ENCODE data around the gene FRMD4A.

FRMD4A gene

DNA sequence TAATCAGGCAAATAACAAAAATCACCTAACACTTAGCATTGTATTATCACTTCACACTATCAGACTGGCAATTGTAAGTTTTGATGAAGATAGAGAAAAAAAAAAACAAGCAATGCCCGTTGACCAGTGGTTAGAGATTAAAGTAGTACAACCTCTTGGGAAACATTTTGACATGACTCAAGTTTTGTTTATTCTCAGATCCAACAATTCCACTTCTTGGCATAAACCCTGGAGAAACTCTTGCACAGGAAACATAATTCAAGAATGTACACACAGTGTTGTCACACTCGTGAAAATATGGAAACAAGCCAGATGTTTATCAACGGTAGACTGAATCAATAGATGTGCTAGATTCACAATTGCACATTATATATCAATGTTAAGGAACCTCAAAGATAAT, 37.2 kb downstream of the FRMD4A start:
- no peak overlapping the region for H3K27ac ChIP-seq
- TF ChIP-seq ZFX (IDR thresholded peaks at IDR 0.05; ENCODE audit: borderline replicate concordance) (no peak), CTCF (IDR thresholded peaks at IDR 0.05) (no peak)

DNA sequence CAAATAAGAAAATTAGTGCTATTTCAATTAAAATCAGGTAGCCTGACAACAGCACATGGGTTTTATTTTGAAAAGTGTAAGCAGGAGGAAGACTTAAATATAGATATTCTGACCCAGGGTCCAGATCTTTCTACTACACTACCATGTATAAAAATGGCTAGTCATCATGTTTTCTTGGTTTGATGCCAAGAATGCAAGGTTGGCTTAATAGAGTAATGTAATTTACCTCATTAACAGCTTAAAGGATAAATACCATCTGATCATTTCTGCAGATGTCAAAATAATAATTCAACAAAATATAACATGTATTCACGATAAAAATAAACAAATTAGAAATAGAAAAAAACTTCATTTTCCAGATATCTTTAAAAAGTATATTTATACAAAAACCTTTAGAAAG, 39.4 kb downstream of the FRMD4A start:
- TF ChIP-seq ZFX (IDR thresholded peaks at IDR 0.05; ENCODE audit: borderline replicate concordance) (no peak), CTCF (IDR thresholded peaks at IDR 0.05) (no peak)

DNA sequence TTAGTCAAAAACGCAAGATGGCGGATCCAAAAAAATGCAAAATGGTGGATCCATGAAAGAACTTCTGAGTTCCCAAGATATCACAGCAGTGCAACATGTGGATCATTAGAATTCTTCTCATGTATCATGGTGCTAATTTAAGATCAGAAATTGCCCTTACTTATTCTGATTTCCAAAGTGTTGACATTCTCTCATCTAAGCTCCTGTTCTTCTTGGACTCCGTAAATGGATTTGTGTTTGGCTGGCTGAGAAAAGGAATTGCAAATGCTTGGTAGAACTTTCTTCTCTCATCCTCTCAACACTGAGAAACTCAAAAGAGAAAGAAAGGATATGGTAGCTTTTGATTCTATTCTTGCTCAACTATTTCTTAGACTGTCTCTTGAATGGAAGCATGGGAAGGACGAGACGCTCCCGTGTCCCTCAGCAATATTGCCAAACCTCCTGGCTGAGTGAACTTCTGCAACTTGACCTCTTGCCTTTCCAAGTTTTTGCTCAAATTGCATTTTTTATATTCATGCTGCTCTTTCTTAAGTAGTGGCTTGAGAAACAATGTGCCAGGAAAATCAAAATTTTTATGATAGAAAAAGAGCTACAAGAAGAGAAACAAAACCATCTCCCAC, 44.7 kb downstream of the FRMD4A start:
- H3K27ac ChIP-seq = no peak overlapping the region
- TF ChIP-seq CTCF (IDR thresholded peaks at IDR 0.05) (no peak), ZFX (IDR thresholded peaks at IDR 0.05; ENCODE audit: borderline replicate concordance) (no peak)

More for the DNA sequence above, 39.4 kb downstream of the FRMD4A start:
- H3K27ac ChIP-seq = no peak overlapping the region

DNA sequence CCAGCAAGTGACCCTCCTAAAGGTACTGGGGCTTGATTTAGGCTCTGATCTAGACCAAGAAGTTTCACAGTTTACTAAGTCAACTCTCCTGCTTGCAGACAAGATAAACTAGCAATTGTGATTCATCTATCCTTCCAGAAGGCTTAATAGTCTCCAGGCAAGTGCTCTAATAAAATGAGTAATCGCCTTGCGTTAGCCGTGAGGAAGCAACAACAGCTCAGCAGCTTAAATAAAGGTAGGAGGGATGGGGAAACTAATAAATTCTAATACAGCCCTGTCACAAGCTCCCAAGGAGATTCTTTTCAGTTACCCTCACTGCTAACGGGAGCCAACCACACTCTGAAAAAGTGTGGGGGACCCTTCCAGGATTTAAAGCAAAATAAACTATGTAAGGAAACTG, 48.4 kb downstream of the FRMD4A start:
- no peak for TF ChIP-seq ZFX (IDR thresholded peaks at IDR 0.05; ENCODE audit: borderline replicate concordance)
- TF ChIP-seq CTCF (IDR thresholded peaks at IDR 0.05) = no peak
- no peak overlapping the region for H3K27ac ChIP-seq

GRCh38 chr10:14278533-14278932, 52.2 kb downstream of the FRMD4A start:
- TF ChIP-seq CTCF (IDR thresholded peaks at IDR 0.05) (no peak), ZFX (IDR thresholded peaks at IDR 0.05; ENCODE audit: borderline replicate concordance) (no peak)
- H3K27ac ChIP-seq = no peak overlapping the region

GRCh38 chr10:14276210-14276609, 54.5 kb downstream of the FRMD4A start:
- H3K27ac ChIP-seq = no peak overlapping the region
- no peak for TF ChIP-seq CTCF (IDR thresholded peaks at IDR 0.05)
- TF ChIP-seq ZFX (IDR thresholded peaks at IDR 0.05; ENCODE audit: borderline replicate concordance) = no peak

DNA sequence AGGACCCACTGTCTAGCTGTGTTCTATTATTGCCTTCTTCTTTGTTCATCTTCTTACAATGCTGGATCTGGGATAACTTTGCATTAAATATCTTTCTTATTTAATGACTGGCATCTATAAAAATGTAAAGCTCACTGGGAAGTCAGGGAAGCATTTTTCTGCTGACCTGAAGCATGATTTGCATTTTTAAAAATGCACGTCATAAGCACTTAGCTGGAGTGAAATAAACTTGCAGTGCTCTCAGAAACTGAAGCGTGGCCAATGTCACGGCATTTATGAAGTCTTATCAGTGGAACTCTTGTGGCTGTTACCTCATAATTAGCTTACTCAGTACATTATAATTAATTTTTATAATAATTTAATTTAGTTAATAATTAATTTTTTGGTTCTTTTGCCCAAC, 59.1 kb downstream of the FRMD4A start:
- no peak overlapping the region for H3K27ac ChIP-seq
- TF ChIP-seq ZFX (IDR thresholded peaks at IDR 0.05; ENCODE audit: borderline replicate concordance) (no peak), CTCF (IDR thresholded peaks at IDR 0.05) (no peak)
